Measurements from ENCODE around the gene GPR78.

Gene GPR78

GRCh38 chr4:8602686-8603430, 22.7 kb downstream of the GPR78 start:
- TF ChIP-seq JUND (IDR thresholded peaks at IDR 0.05; ENCODE audit: low read depth): no peak
- in situ Hi-C loops (cut with HindIII; ENCODE audit: low pct_unique_long_range_greater_than_20kb, low sequenced_read_pairs): no loop called here
- DNase-seq (ENCODE audit: low read depth in 1 of 2, low spot score in 1 of 2): no peak

- no peak for TF ChIP-seq JUND (IDR thresholded peaks at IDR 0.05; ENCODE audit: low read depth)
- in situ Hi-C loops (cut with HindIII; ENCODE audit: low pct_unique_long_range_greater_than_20kb, low sequenced_read_pairs): no loop called here
- no peak for DNase-seq (ENCODE audit: low read depth in 1 of 2, low spot score in 1 of 2)
These were observed 23.7 kb downstream of the GPR78 start for GRCh38 chr4:8603931-8604330.

- in situ Hi-C loops (cut with HindIII; ENCODE audit: low pct_unique_long_range_greater_than_20kb, low sequenced_read_pairs): no loop called here
- TF ChIP-seq JUND (IDR thresholded peaks at IDR 0.05; ENCODE audit: low read depth): no peak
These were observed 25.1 kb downstream of the GPR78 start for GRCh38 chr4:8605289-8605688.

GRCh38 chr4:8606476-8606875, 26.3 kb downstream of the GPR78 start:
- in situ Hi-C loops (cut with HindIII; ENCODE audit: low pct_unique_long_range_greater_than_20kb, low sequenced_read_pairs): no loop called here
- no peak for DNase-seq (ENCODE audit: low read depth in 1 of 2, low spot score in 1 of 2)
- TF ChIP-seq JUND (IDR thresholded peaks at IDR 0.05; ENCODE audit: low read depth): no peak

More at GRCh38 chr4:8605289-8605688, 25.1 kb downstream of the GPR78 start:
- no peak for DNase-seq (ENCODE audit: low read depth in 1 of 2, low spot score in 1 of 2)

GRCh38 chr4:8606966-8607365, 26.8 kb downstream of the GPR78 start:
- TF ChIP-seq JUND (IDR thresholded peaks at IDR 0.05; ENCODE audit: low read depth): no peak
- DNase-seq (ENCODE audit: low read depth in 1 of 2, low spot score in 1 of 2): no peak
- in situ Hi-C loops (cut with HindIII; ENCODE audit: low pct_unique_long_range_greater_than_20kb, low sequenced_read_pairs): no loop called here

GRCh38 chr4:8607603-8608481, 27.6 kb downstream of the GPR78 start:
- DNase-seq (ENCODE audit: low read depth in 1 of 2, low spot score in 1 of 2): peak in 1 of 2 experiments; percentile 53
- no peak for TF ChIP-seq JUND (IDR thresholded peaks at IDR 0.05; ENCODE audit: low read depth)
- in situ Hi-C loops (cut with HindIII; ENCODE audit: low pct_unique_long_range_greater_than_20kb, low sequenced_read_pairs): no loop called here

- TF ChIP-seq JUND (IDR thresholded peaks at IDR 0.05; ENCODE audit: low read depth): no peak
- in situ Hi-C loops (cut with HindIII; ENCODE audit: low pct_unique_long_range_greater_than_20kb, low sequenced_read_pairs): no loop called here
- DNase-seq (ENCODE audit: low read depth in 1 of 2, low spot score in 1 of 2): no peak
These were observed 28.7 kb downstream of the GPR78 start for GRCh38 chr4:8608714-8609391.

GRCh38 chr4:8609406-8609805, 29.2 kb downstream of the GPR78 start:
- no peak for TF ChIP-seq JUND (IDR thresholded peaks at IDR 0.05; ENCODE audit: low read depth)
- DNase-seq (ENCODE audit: low read depth in 1 of 2, low spot score in 1 of 2): no peak
- in situ Hi-C loops (cut with HindIII; ENCODE audit: low pct_unique_long_range_greater_than_20kb, low sequenced_read_pairs): no loop called here

- in situ Hi-C loops (cut with HindIII; ENCODE audit: low pct_unique_long_range_greater_than_20kb, low sequenced_read_pairs): no loop called here
- no peak for DNase-seq (ENCODE audit: low read depth in 1 of 2, low spot score in 1 of 2)
These were observed 29.7 kb downstream of the GPR78 start for GRCh38 chr4:8609824-8610350.

GRCh38 chr4:8610858-8611616, 30.8 kb downstream of the GPR78 start:
- no peak for TF ChIP-seq JUND (IDR thresholded peaks at IDR 0.05; ENCODE audit: low read depth)
- in situ Hi-C loops (cut with HindIII; ENCODE audit: low pct_unique_long_range_greater_than_20kb, low sequenced_read_pairs): no loop called here
- no peak for DNase-seq (ENCODE audit: low read depth in 1 of 2, low spot score in 1 of 2)

More at GRCh38 chr4:8609824-8610350, 29.7 kb downstream of the GPR78 start:
- no peak for TF ChIP-seq JUND (IDR thresholded peaks at IDR 0.05; ENCODE audit: low read depth)

GRCh38 chr4:8612646-8613045, 32.5 kb downstream of the GPR78 start:
- TF ChIP-seq JUND (IDR thresholded peaks at IDR 0.05; ENCODE audit: low read depth): no peak
- DNase-seq (ENCODE audit: low read depth in 1 of 2, low spot score in 1 of 2): no peak
- in situ Hi-C loops (cut with HindIII; ENCODE audit: low pct_unique_long_range_greater_than_20kb, low sequenced_read_pairs): no loop called here

Measured in T47D (cell line).